ENCODE results near the gene INSC.

GRCh38 chr11:15075162-15075526 is 39.6 kb upstream of the INSC start:
- TF ChIP-seq CTCF (IDR thresholded peaks at IDR 0.05) (peak in 1 of 4 experiments; percentile 5), POLR2A (IDR thresholded peaks at IDR 0.05) (no peak)

Data from sigmoid colon (tissue), 3 donors.